Measurements from ENCODE around the gene BMPR2.

GRCh38 chr2:202583709-202584219 lies 207.6 kb downstream of the BMPR2 start:
- TF ChIP-seq, protein P1, sequence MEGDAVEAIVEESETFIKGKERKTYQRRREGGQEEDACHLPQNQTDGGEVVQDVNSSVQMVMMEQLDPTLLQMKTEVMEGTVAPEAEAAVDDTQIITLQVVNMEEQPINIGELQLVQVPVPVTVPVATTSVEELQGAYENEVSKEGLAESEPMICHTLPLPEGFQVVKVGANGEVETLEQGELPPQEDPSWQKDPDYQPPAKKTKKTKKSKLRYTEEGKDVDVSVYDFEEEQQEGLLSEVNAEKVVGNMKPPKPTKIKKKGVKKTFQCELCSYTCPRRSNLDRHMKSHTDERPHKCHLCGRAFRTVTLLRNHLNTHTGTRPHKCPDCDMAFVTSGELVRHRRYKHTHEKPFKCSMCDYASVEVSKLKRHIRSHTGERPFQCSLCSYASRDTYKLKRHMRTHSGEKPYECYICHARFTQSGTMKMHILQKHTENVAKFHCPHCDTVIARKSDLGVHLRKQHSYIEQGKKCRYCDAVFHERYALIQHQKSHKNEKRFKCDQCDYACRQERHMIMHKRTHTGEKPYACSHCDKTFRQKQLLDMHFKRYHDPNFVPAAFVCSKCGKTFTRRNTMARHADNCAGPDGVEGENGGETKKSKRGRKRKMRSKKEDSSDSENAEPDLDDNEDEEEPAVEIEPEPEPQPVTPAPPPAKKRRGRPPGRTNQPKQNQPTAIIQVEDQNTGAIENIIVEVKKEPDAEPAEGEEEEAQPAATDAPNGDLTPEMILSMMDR (conservative IDR thresholded peaks at IDR 0.05; ENCODE audit: low read length) = no peak
- TF ChIP-seq EZH2phosphoT487 (IDR thresholded peaks at IDR 0.05; ENCODE audit: borderline replicate concordance) = no peak

Measured in Loucy (cell line).